Aorta (tissue), 5 donors: ENCODE data around the gene EPHA6. TPM values are rescaled to one million over a fixed set of nuclear protein-coding genes. Genes with fewer than 3 reads are reported as not detected.

Experiments
- ATAC-seq: fragments of 200-7000 bp; cut with Tn5 transposase; one replicate; pipeline ENCODE4 v1.9.1; 2022; ENCODE audit warnings: moderate library complexity; ENCODE audit not compliant: low FRiP score
- DNase-seq, 2 donors: peaks; one replicate each; pipeline ENCODE4 v3.0.0-alpha.2; 2020
- H3K27ac ChIP-seq, 2 donors: one replicate each; pipeline ENCODE4 v1.5.1; 2013; ENCODE audit warnings: low read length in 2 of 2, mild to moderate bottlenecking in 2 of 2, moderate library complexity in 2 of 2, control low read depth in 1 of 2, inconsistent platforms in 1 of 2, low read depth in 1 of 2
- H3K27me3 ChIP-seq, 2 donors: one replicate each; pipeline ENCODE4 v1.6.1; 2013; ENCODE audit warnings: control low read depth in 1 of 2, low read length in 1 of 2, mild to moderate bottlenecking in 1 of 2, moderate library complexity in 1 of 2; ENCODE audit not compliant: insufficient read depth in 2 of 2, control insufficient read depth in 1 of 2
- H3K36me3 ChIP-seq, 2 donors: one replicate each; pipeline ENCODE4 v1.6.1; 2013; ENCODE audit warnings: control low read depth in 1 of 2, low read length in 1 of 2, mild to moderate bottlenecking in 1 of 2; ENCODE audit not compliant: insufficient read depth in 2 of 2, control insufficient read depth in 1 of 2
- H3K4me1 ChIP-seq, 2 donors: one replicate each; pipeline ENCODE4 v1.6.1; 2013; ENCODE audit warnings: low read length in 2 of 2, control low read depth in 1 of 2, mild to moderate bottlenecking in 1 of 2, moderate library complexity in 1 of 2; ENCODE audit not compliant: insufficient read depth in 2 of 2, control insufficient read depth in 1 of 2
- H3K4me3 ChIP-seq, 2 donors: one replicate each; pipeline ENCODE4 v1.5.1; 2013; ENCODE audit warnings: low read length in 2 of 2, control low read depth in 1 of 2, mild to moderate bottlenecking in 1 of 2
- H3K9me3 ChIP-seq: one replicate; pipeline ENCODE4 v1.6.1; 2013; ENCODE audit warnings: mild to moderate bottlenecking, low read length; ENCODE audit not compliant: control insufficient read depth
- WGBS, 2 donors: extraction: QIAGEN DNeasy Blood & Tissue Kit; methylation state at CpG; one replicate each; pipeline ENCODE4 v1.1.7; 2013; 5-methylcytosine and 5-hydroxymethylcytosine counted together
- intact Hi-C, 2 donors: fragments of 100-400 bp; cut with DNase I; formaldehyde crosslinking; loops; one replicate each; pipeline versions ENCODE4 v1.14.2 to v1.15.0; 2022
- polyA plus RNA-seq, 2 donors: library from polyadenylated mRNA; stranded (reverse); fragments of 200-250 nt; gene quantifications; one replicate each; pipeline ENCODE4 v1.2.3, GENCODE V29; 2013
- total RNA-seq, 2 donors: library from RNA; stranded (reverse); fragmentation: NEBNext Ultra II Directional; extraction: Animal tissue kit (Norgen Biotek cat#: 25700); gene quantifications; one replicate each; pipeline ENCODE4 v1.2.1, GENCODE V29; 2021
- donor health status: healthy with polysubstance abuse.
- donor health status: Bipolar disorder and iron deficiency.
- donor health status: DM: no; HTN: no; CAD: no.
- donor health status: DM: no; HTN: no; CAD: no.
- donor health status: DM: yes; HTN: yes; CAD: no.

Gene EPHA6
- total and polyA plus RNA-seq, 4 donors: 0.33 to 2.8 (median 1.8) TPM; not detected in 1

DNA sequence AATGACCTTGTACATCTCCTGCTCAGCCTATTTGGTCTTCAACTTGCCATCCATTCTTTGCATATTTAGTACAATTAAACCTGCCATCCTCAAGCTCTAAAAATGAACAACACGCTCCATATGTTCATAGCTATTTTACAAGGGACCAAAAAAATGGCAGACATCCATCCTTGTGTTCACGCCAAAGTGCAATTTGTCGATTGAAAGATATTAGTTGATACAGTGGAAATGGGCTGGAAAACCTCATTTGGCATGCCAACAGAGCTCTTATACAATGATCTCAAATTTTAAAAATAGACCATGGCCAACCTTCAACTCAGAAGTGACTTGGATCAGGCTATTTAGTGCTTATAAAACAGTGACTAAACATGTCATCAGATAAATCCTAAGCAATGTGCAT, 536.6 kb downstream of the EPHA6 start:
- Histone ChIP-seq H3K36me3 (no peaks in the 10 kb centered on the region), H3K4me1 (no peaks in the 10 kb centered on the region), H3K27ac (no peak overlapping the region), H3K27me3 (no peaks in the 10 kb centered on the region), H3K4me3 (no peak overlapping the region), H3K9me3 (peaks cover 2% of the 10 kb centered on the region)
- DNase-seq: no peak
- no peak for ATAC-seq
- WGBS, 2 donors: 75 to 80% methylated on average over 3 of the region's 3 CpGs
- intact Hi-C loops: no loop called here

DNA sequence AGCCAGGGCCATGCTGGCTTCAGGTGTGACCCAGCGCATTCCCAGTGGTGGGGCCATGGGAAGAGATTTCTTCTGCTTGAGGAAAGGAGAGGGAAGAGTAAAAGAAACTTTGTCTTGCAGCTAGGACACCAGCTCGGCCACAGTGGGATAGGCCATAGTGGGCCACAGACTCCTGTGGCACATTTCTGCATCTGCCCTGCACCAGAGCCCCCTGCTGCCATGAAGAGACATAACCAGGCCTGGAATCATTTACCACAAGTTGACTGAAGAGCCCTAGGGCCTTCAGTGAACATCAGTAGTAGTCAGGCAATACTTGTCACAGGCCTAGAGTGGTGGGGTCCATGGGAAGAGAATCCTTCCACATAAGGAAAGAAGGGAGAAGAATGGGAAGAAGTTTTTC, 538.8 kb downstream of the EPHA6 start:
- 78 to 82% methylated on average over 2 of the region's 2 CpGs for WGBS, 2 donors
- no peak overlapping the region for H3K27ac ChIP-seq
- no peaks in the 10 kb centered on the region for H3K4me1 ChIP-seq
- H3K36me3 ChIP-seq: no peaks in the 10 kb centered on the region
- intact Hi-C loops: no loop called here
- ATAC-seq: no peak
- no peak overlapping the region for H3K4me3 ChIP-seq
- peaks cover 2% of the 10 kb centered on the region for H3K9me3 ChIP-seq
- H3K27me3 ChIP-seq: no peaks in the 10 kb centered on the region
- no peak for DNase-seq

DNA sequence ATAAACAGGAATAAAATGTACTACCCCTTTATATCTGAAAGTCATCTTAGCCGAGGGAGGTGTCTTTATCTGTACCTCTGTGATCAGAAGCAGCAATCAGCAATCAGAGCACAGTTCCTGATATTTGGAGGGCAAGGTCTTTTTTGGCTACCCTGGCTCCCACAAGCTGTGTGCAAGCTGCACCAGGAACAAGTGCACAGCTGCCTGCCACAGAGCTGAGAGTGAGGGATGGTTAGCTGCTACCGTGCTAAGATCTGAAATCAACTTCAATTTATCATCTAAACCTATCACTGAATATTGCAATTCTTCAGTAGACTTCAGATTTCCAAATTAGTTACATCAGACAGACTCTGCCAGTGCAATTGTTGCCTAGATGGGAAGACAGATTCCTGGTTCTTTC, 545.6 kb downstream of the EPHA6 start:
- H3K27me3 ChIP-seq: no peaks in the 10 kb centered on the region
- no peak overlapping the region for H3K27ac ChIP-seq
- H3K9me3 ChIP-seq: no peaks in the 10 kb centered on the region
- DNase-seq (no peak), ATAC-seq (no peak)
- intact Hi-C loops: no loop called here
- WGBS, 2 donors: 42 to 54% methylated on average over 2 of the region's 2 CpGs
- no peaks in the 10 kb centered on the region for H3K4me1 ChIP-seq
- no peaks in the 10 kb centered on the region for H3K36me3 ChIP-seq
- no peak overlapping the region for H3K4me3 ChIP-seq

DNA sequence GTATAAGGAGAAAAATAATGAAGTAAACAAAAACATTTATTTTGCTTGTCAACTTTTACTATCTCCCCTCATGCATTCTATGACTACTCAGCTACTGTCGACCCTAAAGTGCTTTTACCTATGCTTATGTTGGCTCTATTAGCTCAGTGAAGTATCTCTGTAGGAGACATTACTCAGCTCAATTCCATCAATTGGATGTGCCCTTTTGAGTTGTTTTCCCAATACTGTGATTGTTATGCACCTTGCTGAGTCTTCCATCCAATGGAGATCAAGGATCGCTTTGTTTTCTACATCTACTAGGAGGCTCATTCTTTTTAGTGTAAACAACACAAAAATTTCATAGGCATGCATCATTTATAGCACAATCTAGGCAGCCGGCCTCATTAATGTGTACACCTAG, 546.4 kb downstream of the EPHA6 start:
- DNase-seq (no peak), ATAC-seq (no peak)
- no peaks in the 10 kb centered on the region for H3K27me3 ChIP-seq
- intact Hi-C loops: no loop called here
- no peaks in the 10 kb centered on the region for H3K36me3 ChIP-seq
- no peak overlapping the region for H3K4me3 ChIP-seq
- no peaks in the 10 kb centered on the region for H3K9me3 ChIP-seq
- 65 to 68% methylated on average over 3 of the region's 3 CpGs for WGBS, 2 donors
- H3K27ac ChIP-seq: no peak overlapping the region
- no peaks in the 10 kb centered on the region for H3K4me1 ChIP-seq

DNA sequence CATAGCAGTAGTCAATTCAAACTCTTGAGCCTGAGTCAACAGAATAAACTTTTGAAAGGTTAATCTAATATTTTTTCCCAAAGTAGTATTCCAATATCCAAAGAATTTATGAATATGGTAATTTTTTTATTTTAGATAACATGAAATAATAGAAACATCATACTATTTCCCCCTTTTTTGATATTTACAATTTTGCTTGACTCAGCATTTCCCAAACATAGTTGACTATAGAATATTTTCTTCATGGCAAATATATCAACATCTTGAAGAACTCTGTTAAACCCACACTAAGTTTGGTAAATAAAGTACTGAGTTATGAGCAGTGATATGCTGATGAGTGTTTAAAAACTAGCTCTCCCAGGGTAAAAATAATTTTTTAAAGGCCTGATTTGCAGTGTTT, 570.2 kb downstream of the EPHA6 start:
- no peaks in the 10 kb centered on the region for H3K27me3 ChIP-seq
- intact Hi-C loops: no loop called here
- DNase-seq: no peak
- H3K9me3 ChIP-seq: peaks cover 2% of the 10 kb centered on the region
- no peak overlapping the region for H3K4me3 ChIP-seq
- no peak for ATAC-seq
- no peaks in the 10 kb centered on the region for H3K4me1 ChIP-seq
- H3K36me3 ChIP-seq: no peaks in the 10 kb centered on the region
- H3K27ac ChIP-seq: no peak overlapping the region

DNA sequence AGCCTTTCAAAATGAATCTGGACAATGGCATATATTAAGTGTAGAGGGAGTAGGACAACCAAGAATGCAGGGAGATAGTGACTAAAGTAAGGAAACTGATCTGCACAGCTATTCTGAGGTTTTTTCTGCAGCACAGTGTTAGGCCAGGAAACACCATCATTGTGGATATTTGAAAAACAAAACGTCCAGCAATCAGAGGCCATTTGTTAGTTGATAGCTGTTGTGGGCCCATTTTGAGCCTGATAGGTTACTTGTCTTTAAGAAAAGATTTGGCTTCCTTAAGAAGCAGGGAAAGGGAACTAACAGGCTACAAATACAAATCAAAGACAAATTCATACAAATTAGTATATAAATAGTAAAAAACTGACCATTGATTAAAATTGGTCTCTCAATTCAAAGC, 574.4 kb downstream of the EPHA6 start:
- no peak for ATAC-seq
- Histone ChIP-seq H3K36me3 (no peaks in the 10 kb centered on the region), H3K27ac (no peak overlapping the region), H3K4me1 (no peaks in the 10 kb centered on the region), H3K4me3 (no peak overlapping the region), H3K27me3 (no peaks in the 10 kb centered on the region), H3K9me3 (peaks cover 2% of the 10 kb centered on the region)
- WGBS, 2 donors: 27 to 35% methylated on average over 1 of the region's 1 CpG
- intact Hi-C loops: no loop called here
- no peak for DNase-seq

DNA sequence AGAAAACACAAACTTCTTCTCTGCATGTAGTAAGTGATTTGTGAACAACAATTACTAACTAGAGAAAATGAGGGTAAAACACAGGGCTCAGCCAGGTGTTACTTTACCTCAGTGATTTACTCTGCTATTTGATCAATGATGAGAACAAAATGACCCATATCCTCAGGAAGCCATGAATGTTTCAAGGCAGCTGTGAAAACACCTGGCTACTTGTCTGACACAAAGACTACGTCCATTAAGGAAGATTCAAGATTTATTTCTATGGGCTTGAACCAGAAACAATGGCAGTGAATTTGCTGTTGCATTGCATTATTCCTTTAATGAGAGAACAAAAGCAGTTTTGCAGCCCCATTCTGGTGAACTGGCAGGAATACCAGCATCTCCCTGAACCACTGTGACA, 575.5 kb downstream of the EPHA6 start:
- no peak overlapping the region for H3K4me3 ChIP-seq
- no peak for ATAC-seq
- no peak for DNase-seq
- H3K27ac ChIP-seq: no peak overlapping the region
- H3K27me3 ChIP-seq: no peaks in the 10 kb centered on the region
- H3K4me1 ChIP-seq: no peaks in the 10 kb centered on the region
- H3K36me3 ChIP-seq: no peaks in the 10 kb centered on the region
- intact Hi-C loops: no loop called here
- H3K9me3 ChIP-seq: peaks cover 2% of the 10 kb centered on the region
- 28 to 32% methylated on average over 1 of the region's 1 CpG for WGBS, 2 donors

DNA sequence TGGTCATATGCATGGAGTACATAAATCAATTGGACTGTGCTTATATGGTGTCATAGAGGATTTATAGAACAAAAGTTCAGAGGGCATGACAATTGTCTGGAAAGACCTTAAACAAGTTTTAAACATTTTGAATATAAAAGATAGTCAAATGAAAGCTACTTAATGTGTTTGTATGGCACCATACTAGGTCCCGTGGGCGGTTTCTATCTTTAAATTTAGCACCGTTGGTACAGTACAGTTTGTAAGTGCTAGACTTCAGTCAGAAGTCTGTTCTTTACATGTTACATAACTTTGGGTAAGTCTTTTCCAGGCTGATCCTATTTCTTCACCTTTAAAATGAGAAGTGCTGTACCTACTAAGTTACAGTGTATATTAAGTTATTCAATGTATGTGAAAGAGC, 576.8 kb downstream of the EPHA6 start:
- 57 to 60% methylated on average over 3 of the region's 3 CpGs for WGBS, 2 donors
- Histone ChIP-seq H3K36me3 (no peaks in the 10 kb centered on the region), H3K4me3 (no peak overlapping the region), H3K4me1 (no peaks in the 10 kb centered on the region), H3K9me3 (peaks cover 2% of the 10 kb centered on the region), H3K27ac (no peak overlapping the region), H3K27me3 (no peaks in the 10 kb centered on the region)
- intact Hi-C loops: no loop called here
- DNase-seq (no peak), ATAC-seq (no peak)

DNA sequence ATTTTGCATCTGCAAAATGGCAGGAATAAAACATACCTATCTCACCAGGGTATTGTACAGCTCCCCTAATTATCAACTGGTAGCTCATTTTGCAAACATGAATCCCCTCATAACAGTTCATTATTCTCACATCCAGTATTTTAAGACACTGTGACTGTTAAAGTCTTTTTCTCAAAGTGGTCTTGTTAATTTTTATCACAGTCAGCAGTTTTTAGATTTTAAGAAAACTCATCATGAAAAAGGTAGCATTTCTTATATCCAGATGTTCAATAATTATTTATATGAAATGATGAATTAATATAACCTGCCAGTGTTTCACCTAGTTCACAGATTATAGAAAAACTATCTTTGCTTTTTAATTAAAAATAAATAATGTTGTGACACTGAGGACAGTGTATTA, 595.2 kb downstream of the EPHA6 start:
- no peaks in the 10 kb centered on the region for H3K4me1 ChIP-seq
- H3K27me3 ChIP-seq: no peaks in the 10 kb centered on the region
- H3K27ac ChIP-seq: no peak overlapping the region
- H3K36me3 ChIP-seq: no peaks in the 10 kb centered on the region
- H3K4me3 ChIP-seq: no peak overlapping the region
- intact Hi-C loops: no loop called here
- ATAC-seq (no peak), DNase-seq (no peak)
- no peaks in the 10 kb centered on the region for H3K9me3 ChIP-seq

DNA sequence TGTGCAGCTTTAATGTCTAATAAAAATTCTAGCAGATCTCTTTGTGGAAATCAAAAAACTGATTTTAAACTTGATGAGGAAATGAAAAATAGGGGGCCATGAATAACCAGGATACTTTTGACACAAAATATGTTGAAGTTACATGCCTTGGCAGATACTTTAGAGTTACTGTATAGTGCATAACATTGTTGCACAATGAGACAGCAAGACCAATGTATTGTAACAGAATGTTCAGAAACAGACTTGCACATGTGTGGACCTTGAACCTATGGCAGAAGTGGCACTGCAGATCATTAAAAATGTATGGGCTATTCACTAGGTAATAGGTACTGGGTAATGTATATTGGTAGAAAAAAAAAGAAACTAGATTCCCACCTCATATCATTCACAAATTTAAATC, 607.2 kb downstream of the EPHA6 start:
- DNase-seq (no peak), ATAC-seq (no peak)
- H3K4me3 ChIP-seq: no peak overlapping the region
- H3K27ac ChIP-seq: no peak overlapping the region
- intact Hi-C loops: no loop called here
- H3K4me1 ChIP-seq: no peaks in the 10 kb centered on the region
- no peaks in the 10 kb centered on the region for H3K27me3 ChIP-seq
- no peaks in the 10 kb centered on the region for H3K36me3 ChIP-seq
- no peaks in the 10 kb centered on the region for H3K9me3 ChIP-seq
